Activated gamma-delta T cell treated with Interleukin-2 at 50 U/mL for 16 hours (primary cell): ENCODE measurements around the gene CPPED1.
"Not testable (repeated sequence)": the region's sequence is repeated elsewhere in the genome, so short reads cannot be mapped to it uniquely, and the experiment has no call there.

Source experiments
- DNase-seq: peaks from one replicate; pipeline ENCODE4 v3.0.0-alpha.2; 2020

Gene CPPED1

DNA sequence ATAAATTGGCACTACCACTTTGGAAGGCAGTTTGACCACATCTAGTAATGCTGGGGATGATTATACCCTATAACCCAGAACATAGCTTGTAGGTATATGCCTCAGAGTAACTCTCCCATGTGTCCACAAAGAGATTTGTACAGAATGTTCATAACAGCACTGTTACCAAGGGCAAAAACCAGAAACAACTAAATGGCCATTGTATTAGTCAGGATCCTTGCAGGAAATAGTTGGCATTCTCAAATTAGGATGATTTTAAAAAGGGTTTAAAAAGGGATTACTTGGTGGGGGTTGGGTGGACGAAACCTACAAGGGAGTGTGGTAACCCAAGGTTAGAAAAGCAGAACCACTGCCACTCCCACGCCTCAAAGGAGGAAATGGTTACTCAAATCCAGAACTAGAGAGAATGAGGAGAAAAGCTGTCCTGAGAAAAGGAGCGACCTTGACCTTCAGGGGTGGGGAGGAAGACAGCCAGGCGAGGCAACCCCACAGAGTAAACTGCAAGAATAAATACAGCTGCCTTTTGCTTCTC lies 2.1 kb downstream of the CPPED1 start:
- DNase-seq, result no peak

DNA sequence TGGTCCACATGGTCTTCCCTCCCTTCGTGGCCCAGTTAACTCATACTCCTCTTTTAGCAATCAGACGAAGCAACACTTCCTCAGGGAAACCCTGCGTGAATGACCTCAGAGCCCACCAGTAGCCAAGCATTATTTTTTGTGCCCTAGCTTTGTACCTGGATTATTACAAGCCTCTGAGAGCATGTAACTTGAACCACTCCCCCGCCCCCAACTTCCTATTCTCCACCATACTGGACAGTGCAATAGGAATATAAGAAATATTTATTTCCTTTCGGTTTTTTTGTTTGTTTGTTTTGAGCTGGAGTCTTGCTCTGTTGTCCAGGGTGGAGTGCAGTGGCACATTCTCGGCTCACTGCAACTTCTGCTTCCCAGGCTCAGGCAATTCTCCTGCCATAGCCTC lies 2.9 kb downstream of the CPPED1 start:
- no peak for DNase-seq

DNA sequence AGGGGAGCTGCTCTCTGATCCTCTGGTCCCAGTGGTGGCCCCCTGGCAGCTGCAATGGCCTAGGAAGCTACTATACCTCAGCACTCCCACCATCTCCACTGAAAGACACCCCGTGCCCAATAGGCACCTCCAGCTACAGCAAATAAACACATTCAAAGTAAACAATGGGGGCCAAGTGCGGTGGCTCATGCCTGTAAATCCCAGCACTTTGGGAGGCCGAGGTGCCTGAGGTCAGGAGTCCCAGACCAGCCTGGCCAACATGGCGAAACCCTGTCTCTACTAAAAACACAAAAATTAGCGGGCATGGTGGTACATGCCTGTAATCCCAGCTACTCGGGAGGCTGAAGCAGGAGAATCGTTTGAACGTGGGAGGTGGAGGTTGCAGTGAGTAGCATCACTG lies 3.7 kb downstream of the CPPED1 start:
- not testable (repeated sequence) for DNase-seq

GRCh38 chr16:12798846-12799245 lies 4.8 kb downstream of the CPPED1 start:
- DNase-seq, result no peak

- DNase-seq, result no peak
Observed at GRCh38 chr16:12798171-12798570, 5.5 kb downstream of the CPPED1 start.

GRCh38 chr16:12796498-12796897 lies 7.2 kb downstream of the CPPED1 start:
- DNase-seq, result no peak

DNA sequence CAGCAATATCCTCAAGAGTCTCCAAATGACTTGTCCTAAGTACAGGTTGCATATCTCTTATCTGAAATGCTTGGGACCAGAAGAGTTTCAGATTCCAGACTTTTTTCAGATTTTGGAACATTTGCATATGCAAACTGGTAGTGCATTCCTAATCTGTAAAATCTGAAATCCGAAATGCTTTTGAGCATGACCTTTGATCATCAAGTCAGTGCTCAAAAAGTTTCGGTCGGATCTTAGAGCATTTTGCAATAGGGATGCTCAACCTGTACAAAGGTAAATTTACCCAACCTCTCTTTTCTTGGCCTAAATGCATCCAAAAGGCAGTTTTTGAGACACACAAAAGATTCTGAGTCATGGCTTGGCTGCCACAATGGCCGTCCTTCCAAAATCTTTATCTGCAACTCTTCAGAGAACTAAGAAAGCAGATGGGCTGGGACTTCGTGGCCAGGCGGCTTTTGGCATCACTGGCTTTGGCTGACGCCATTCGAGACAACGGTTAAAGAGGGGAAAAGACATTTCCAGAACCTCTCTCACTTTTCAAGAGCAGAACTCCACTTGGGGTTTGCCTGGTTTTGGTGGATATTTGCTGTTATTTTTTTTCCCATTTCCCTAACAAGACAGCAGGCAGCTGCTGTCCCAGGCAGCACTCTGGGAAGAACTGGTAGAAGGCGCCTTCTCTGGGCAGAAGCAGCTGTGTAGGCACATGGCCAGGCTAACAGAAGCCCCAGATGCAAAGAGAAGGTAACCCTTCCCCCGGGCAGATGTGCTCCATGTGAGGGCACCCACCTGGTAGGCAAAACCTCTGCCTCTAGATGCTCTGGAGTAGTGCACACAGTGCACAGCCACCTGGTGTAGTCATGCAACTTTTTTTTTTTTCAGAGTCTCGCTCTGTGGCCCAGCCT lies 8.9 kb downstream of the CPPED1 start:
- no peak for DNase-seq

DNA sequence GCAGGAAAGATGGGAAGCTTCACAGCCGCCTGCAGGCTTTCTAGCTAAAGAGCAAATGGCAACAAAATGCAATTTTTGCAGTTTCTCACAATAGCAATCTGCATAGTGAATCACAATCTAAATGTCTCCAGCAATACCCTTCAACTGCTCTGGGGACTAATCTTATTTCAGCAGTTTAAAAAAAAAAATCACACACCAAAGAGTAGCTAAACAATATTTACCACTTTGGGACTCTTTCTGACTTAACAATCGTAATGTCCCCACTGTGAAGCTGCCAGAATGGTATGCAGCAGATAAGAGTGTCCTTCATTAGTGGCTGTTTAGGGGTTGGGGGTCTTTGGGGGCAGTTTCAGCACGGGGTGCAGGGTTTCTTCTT lies 9.8 kb downstream of the CPPED1 start:
- DNase-seq, result no peak

DNA sequence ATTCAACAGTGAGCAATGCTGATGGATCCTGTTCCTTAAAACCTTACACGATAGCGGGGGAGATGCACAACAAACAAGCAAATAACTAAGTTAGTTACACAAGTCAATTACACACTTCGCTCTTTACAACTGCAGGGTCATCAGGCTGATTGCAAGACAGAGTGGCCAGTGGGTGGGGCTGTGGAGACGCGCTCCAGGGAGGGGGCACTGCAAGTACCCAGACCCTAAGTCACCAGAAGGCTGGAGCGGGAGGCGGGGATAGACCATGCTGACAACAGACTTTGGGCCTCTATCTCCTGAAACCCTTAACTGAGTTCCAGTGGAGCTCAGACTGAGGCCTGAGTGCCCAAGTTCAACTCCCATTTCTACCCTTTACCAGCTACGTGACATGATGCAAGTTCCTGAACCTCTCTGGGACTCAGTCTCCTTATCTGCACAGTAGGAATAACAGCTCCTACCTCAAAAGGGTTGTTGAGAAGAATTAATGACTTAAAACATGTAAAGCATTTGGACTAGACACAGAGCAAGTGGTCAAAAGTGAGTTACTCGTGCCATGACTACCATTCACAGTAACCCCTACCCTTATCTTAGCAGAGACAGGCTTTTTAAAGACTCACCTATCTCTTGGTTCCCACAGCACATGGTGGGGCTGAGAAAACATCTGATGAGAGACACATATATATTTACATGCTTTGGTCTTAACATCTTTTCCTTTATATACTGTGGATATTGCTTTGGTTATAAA lies 10.4 kb downstream of the CPPED1 start:
- DNase-seq, result no peak

- not testable (repeated sequence) for DNase-seq
Observed at GRCh38 chr16:12792528-12792927, 11.2 kb downstream of the CPPED1 start.

DNA sequence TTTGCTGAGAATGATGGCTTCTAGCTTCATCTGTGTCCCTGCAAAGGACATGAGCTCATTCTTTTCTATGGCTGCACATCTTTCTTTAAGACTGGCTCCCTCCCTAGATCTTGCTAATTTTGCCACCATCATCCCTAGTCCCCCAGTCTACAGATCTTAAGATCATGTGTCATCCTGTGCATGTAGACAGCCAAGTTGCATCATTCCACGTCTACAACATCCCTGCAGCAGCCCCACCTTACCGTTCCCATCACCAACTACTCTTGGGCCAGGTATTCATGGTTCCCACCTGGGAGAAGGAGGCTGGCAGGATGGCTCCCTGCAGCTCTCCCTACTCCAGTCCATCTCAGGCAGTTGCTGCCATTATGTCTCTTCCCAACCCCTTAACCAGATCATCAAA lies 12.3 kb downstream of the CPPED1 start:
- DNase-seq, result no peak

GRCh38 chr16:12788758-12789157 lies 14.9 kb downstream of the CPPED1 start:
- no peak for DNase-seq

GRCh38 chr16:12786081-12786480 lies 17.6 kb downstream of the CPPED1 start:
- no peak for DNase-seq

DNA sequence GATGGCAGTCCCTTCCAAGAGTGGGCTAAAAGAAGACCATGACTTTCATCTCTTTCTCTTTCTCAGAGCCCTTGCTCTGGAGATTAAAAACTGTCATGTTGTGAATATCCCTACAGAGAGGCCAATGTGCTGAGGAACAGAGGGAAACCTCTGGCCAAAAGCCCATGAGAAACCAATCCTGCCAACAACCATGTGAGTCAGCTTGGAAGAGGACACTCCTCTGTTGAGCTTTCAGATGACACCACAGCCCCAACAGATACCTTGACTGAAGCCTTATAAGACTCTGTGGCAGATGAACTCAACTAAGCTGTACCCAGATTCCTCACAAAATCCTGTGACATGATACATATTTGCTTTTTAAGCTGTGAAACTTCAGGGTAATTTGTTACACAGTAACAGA lies 19.6 kb downstream of the CPPED1 start:
- no peak for DNase-seq

- DNase-seq, result no peak
Observed at GRCh38 chr16:12781777-12782176, 21.9 kb downstream of the CPPED1 start.

GRCh38 chr16:12780467-12780866 lies 23.2 kb downstream of the CPPED1 start:
- no peak for DNase-seq

DNA sequence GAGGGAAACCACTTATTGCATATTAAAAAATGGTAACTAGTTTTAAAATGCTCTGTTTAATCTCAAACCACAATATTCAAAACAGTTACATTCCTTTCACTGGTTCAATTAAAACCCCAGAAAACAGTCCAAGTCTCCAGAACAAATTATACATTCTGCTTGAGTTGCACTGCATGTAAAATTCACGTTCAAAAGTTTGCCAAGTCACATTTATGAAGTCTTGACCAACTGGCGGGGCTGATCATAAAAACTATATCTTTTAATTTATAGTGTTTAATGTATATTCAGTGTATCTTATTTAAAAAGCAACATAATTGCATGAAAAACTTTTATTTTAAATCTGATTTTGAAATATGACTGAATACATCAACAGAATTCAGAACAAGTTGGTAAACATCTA lies 25.0 kb downstream of the CPPED1 start:
- DNase-seq, result no peak

DNA sequence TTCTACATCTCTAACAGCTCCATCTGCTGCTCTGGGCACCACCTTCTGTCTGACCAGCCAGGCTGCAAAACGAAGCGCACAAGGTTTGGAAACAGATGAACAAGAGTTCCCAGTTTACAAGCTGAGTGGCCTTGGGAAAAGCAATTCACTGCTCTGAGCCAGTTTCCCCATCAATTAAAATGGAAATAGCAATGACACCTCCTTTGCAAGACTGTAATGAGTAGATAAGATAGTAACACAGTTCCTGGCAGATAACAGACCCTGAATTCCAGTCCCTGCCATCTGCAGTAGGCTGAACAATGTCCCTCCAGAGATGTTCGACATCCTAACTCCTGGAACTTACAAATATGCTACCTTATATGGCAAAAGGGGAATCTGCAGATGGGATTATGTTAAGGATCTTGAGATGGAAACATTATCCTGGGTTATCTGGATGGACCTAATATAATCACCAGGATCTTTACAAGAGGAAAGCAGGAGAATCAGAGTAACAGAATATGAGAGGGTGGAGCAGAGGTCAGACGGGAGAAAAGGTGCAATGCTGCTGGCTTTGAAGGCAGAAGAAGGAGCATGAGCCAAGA lies 27.9 kb downstream of the CPPED1 start:
- DNase-seq, result no peak

DNA sequence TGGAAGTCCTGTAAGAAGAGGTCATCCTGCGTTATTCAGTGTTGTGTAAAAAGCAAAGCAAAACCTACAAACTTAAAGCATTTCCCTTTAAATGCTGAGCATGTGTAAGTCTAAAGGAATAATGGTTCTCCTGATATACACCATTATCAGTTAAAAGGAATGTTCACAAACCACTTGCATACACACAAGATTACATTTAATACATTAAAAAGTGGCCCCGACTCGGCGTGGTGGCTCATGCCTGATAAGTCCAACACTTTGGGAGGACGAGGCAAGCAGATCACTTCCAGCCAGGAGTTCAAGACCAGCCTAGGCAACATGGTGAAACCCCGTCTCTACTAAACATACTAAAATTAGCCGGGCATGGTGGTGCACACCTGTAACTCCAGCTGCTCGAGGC lies 30.5 kb downstream of the CPPED1 start:
- no peak for DNase-seq

DNA sequence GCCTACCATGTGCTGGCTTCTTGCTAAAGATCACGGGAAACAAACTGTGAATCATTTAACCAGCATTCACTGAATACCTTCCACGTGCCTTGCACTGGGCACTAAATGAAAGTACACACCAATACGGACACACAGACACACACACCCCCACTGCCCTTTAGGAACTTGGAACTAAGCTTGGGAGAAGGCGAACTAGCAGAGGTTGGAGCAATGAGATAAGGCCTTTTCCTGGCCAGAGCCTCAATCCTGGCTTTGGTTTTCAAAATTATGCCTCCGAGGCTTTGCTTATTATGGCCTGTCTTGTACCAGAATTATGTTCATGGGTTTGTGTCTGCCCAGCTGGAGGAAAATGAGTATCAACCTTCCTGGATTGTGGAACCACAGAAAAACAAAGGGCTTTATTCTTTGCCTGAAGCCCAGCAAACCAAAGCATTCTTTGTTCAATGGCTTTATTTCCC lies 32.3 kb downstream of the CPPED1 start:
- DNase-seq, result no peak

GRCh38 chr16:12769525-12769924 lies 34.2 kb downstream of the CPPED1 start:
- DNase-seq, result no peak

- DNase-seq, result no peak
Observed at GRCh38 chr16:12767897-12768296, 35.8 kb downstream of the CPPED1 start.

DNA sequence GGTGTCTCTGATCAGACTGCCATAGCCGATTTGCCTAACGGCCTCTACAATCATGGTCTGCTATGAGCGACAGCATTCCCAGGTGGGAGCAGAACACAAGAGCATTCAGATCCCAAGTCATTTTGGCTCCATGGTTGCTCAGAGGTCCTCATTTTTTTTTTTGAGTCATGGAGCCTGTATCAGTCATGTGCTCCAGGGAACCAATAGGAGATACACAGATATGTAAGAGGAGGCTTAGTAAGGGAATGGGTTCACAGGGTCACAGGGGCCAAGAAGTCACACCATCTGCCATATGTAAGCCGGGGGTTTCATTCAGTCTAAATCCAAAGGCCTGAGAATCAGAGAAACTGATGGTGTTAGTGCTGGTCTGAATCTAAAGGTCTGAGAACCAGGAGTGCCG lies 36.8 kb downstream of the CPPED1 start:
- no peak for DNase-seq

DNA sequence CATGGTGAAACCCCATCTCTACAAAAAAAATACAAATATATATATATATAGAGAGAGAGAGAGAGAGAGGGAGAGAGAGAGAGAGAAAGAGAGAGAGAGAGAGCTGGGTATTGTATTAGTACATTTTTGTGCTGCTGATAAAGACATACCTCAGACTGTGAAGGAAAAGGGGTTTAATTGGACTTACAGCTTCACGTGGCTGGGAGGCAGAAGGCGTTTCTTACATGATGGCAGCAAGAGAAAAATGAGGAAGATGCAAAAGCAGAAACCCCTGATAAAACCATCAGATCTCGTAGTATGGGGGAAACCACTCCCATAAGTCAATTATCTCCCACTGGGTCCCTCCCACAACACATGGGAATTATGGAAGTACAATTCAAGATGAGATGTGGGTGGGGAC lies 37.5 kb downstream of the CPPED1 start:
- DNase-seq, result not testable (repeated sequence)
